GM18498 (cell line): ENCODE data around the gene YES1.
"Not testable (repeated sequence)": the region's sequence is repeated elsewhere in the genome, so short reads cannot be mapped to it uniquely, and the experiment has no call there.

Experiments used
- ATAC-seq: cut with Tn5 transposase; IDR thresholded peaks from one replicate; pipeline ENCODE4 v1.9.1; 2021; ENCODE audit warnings: mild to moderate bottlenecking, moderate library complexity; ENCODE audit not compliant: unreplicated experiment

The YES1 gene

DNA sequence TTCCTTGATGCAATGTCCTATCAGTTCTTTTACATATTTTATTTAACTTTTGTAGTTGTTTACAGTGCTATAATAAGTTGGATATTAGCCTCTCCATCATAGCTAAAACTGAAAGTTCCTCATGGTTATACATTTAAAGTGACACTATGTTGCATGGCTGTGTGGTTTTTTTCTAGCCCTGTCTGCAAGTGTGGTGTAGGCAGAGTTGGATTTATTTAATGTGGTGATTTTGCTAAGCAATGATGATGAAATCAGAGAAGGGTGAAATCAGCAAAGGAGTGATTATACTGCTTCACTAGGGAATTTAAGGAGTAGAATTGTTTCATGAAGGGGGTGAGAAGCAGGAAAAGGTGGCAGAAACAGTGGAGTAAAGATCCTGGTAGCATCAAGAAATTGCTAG, 81.3 kb downstream of the YES1 start:
- ATAC-seq, result no peak

DNA sequence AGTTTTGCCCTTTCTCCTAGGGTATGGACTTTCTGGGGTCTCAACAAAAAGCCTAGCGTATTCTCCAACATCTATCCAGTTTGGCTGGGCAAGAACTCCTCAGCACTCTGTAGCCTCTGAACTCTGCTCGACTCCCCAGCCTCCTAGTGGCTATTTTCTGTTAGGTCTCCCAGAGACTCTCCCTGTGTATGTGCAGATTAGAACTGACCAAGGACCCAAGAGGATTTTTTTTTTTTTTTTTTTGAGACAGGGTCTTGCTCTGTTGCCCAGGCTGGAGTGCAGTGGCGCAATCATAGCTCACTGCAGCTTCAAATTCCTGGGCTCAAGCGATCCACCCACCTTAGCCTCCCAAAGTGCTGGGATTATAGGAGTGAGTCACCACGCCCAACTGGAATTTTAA, 81.9 kb downstream of the YES1 start:
- not testable (repeated sequence) for ATAC-seq

DNA sequence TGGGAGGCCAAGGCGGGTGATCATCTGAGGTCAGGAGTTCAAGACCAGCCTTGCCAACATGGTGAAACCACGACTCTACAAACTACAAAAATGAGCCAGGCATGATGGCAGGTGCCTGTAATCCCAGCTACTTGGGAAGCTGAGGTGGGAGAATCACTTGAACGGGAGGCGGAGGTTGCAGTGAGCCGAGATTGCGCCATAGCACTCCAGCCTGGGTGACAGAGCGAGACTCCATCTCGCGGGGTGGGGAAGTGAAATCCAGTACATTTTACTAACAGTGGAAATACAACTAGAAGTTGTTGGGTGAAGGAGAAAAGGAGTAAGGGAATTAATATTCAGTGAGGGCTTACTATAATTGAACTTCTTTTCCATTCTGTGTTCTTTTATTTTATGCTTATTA, 86.4 kb downstream of the YES1 start:
- ATAC-seq, result no peak

DNA sequence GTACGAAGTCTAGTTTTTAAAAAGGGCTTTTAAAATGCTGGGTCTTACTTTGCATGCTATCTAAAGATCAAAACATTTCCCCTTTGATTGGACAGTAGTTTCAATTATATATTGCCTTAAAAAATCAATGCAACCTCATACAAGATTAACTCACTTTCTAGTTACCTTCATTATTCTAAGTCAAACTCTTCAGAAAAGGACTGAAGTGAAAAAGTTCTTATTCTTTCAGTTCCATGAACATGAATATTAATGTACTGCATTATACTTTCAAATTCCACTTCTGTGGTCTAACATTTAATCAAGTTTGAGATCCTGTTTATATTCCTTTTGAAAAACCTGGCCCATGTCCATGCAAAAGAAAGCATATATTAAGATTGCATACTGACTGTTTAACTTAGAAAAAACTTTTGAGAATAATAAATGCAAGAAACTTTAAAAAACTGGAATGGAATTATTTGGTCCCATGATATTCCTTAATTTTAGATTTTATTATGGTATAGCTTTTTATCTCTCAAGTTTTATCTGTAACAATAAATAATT, 88.4 kb downstream of the YES1 start:
- no peak for ATAC-seq

DNA sequence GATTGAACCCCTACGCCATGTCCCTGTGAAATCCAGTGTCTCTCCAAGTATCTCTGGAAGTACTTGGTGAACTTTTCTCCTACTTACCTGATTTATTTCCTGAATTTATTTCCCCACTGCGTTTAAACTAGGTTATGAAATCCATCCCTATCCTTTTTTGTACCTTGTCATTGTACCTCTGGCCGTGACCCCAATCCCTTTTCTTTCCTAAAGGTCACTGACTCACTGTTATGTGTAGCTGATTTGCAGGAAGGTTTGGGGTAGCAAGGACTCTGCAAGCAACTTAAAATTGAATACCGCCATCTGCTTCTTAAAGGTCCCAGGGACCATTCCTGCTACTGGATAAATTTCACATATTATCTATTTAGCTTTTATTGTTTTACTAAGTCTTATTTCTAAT, 95.0 kb downstream of the YES1 start:
- no peak for ATAC-seq

DNA sequence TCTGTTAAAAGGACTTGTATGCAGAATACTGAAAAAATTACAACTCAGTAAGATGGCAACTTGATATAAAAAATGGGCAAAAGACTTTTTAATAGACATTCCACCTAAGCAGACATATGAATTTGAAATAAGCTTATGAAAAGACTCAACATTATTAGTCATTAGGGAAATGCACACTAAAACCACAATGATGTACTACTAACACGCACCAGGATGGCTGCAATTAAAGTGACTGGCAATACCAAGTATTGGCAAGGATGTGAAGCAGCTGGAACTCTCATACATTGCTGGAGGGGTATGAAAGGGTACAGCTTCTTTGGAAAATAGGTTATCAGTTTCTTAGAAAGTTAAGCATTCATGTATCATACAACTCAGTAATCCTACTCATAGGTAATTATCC, 96.4 kb downstream of the YES1 start:
- ATAC-seq, result no peak

DNA sequence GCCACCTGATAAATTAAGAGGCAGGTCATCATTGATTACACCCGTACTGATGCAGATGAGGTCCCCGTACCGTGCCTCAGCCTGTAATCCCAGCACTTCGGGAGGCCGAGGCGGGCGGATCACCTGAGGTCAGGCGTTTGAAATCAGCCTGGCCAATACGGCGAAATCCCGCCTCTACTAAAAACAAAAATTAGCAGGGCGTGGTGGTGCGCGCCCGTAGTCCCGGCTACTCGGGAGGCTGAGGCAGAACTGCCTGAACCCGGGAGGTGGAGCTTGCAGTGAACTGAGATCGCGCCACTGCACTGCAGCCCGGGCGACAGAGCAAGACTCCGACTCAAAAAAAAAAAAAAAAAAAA, 98.9 kb downstream of the YES1 start:
- ATAC-seq, result no peak

DNA sequence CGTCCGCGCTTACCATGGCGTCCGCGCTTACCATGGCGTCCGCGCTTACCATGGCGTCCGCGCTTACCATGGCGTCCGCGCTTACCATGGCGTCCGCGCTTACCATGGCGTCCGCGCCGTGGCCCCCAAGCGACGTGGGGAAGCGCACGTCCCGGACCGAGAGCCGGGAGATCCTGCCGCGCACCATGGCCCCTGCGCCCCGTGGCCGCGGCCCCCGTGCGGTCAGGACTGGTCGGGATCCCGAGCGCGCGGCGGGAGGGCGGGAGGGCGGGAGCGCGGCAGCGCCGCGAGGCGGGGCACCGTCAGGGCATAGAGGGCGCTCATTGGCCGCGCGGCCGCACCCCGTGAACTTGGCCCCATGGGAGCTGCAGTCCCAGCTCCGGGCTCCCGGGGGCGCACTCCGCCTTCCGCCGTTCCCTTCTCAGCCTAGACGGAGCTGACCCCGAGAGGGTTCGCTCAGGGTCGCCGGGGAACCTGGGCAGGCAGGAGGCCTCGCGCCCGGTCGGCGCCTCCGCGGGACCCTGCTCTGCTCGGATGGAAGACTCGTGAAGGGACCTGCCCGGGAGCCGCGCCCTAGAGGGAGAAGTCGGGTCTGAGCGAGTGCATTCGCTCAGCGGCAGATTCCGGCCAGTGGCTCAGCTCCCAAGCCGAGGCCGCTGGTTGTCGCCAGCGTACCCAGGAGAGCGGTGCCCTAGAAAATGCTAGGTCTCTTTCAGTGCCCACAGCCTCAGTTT, 99.5 kb downstream of the YES1 start, which contains the start of gene ENOSF1:
TSS of gene ENOSF1 (minus strand) at position 230 of the 734 bp plus-strand sequence. CDS start at position 187, 43 bp downstream.
- ATAC-seq, result peak; percentile 88

DNA sequence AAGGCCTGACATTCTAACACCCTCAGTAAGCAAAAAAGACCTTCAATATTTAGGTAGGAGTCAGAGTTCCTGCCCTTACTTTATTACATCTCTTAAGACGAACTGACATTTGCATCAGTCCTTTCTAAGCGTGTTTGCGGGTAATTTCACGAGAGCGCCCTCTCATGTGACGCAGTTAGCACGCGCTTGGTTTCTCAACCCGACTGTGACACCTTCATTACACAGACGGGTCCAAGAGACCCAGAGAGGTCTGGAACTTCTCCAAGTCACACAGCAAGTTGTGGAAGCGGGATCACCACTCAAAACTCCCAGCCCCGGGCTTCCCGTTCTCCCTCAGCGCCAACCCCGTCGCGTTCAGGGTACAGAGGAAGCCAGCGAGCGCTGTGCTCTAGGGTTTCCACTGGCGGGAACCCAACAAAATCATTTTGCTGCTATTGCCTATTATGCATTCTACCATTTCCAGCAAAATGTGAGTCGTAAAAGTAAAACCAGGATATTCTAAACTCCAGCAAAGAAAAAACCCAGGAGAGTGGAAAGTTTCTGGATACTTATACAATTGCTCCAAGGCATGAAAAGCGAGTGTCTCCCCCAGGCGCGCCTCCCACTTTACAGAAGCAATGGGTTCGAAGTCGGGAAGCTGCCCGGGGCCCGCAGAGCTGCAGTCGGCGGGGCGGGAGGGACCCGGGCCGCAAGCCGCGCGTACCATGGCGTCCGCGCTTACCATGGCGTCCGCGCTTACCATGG, 100.2 kb downstream of the YES1 start:
- ATAC-seq, result peak; percentile 62

DNA sequence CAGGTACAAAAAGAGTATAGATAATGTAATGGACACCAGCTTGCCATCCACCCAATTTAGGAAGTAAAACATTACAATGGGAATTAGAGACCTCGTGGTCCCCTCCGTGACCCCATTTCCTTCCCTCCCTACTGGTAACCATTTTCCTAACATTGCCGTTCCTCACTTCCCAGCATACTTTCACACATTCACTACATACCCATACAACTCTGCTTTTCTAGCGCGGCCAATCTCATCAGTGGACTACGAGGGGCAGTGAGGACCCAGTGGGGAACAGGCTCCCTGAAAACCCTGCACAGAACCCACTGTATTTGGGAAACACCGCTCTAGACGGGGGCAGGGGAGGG, 100.8 kb downstream of the YES1 start:
- peak; percentile 5 for ATAC-seq

DNA sequence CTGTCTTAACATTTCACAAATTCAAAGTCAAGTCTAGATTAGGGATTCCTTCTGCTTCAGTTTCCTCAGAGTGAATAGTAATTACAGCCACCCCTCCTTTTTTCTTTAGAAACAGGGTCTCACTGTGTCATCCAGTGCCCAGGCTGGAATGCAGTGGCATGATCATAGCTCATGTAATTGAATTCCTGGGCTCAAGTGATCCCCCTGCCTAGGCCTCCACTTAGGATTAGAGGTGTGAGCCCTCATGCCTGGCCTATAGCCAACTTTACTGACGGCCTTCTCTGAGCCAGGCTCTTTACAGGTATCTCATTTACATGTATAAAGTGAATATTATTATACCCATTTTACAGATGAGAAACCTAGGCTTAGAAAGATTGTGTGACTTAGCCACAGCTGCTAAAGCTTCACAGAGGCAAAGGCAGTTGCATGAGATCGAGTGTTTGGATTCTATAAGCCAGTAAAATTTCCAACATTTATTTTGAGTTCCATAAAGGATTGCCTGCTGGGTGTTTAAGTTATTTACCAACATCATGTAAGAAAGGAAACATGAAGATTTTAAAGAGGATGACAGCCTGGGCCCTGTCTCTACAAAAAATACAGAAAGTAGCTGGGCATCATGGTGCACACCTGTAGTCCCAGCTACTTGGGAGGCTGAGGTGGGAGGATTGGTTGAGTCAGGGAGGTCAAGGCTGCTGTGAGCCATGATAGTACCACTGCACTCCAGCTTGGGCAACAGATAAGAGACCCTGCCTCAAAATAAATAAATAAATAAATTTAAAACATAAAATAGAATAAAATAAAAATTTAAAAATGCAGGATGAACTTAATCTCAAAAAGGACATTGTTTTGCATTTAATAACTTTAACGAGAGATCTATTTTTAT, 101.4 kb downstream of the YES1 start:
- no peak for ATAC-seq

DNA sequence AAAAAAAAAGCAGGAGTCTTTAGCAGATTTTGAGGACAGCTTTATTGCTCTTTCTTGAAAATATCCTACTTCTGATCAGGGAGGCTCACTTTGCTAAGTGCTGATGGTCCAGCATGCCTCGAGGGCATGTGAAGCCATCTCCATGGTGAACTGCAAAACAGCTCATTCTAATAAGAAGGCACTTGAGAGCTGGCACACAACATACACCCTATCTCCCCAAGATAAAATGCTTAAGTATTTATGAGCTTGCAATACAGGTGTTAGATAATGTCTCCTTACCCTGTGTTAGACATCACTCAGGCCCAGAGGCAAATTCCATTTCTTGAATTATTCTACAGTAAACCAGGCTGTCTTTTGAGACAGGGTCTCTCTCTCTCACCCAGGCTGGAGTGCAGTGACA, 102.3 kb downstream of the YES1 start:
- ATAC-seq, result no peak

DNA sequence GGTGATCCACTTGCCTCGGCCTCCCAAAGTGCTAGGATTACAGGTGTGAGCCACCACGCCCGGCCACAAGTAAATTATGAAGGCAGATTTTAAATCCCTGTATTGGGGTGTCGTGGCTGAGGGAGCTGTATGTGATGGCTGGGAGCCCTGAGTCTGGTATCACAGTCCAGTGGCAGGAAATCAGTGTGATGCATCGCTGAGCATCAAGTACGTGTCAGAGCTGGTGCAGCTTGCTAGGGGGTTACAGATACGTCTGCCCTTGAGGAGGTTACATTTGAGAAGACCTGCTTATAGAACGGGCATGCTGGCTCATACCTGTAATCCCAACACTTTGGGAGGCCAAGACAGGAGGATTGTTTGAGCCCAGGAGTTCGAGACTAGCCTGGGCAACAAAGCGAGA, 103.9 kb downstream of the YES1 start:
- no peak for ATAC-seq

DNA sequence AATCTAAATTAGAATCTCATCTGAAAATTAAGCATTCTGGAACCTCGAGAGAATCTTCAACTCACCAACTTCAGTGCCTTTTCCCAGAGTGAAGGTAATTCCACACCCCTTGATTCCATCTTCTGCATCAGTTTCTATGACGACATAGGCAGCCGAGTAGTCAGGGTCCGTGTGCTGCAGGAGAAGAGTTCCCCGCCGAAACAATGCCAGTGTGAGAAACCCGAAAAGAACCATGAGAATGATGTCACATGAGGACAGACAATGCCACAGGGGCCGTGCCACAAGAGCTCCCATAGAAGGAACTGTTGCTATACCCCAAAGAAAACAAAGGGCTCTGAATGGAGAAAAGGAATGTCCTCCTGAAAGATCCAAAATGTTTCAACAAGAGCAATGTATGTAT, 105.6 kb downstream of the YES1 start:
- ATAC-seq, result no peak

DNA sequence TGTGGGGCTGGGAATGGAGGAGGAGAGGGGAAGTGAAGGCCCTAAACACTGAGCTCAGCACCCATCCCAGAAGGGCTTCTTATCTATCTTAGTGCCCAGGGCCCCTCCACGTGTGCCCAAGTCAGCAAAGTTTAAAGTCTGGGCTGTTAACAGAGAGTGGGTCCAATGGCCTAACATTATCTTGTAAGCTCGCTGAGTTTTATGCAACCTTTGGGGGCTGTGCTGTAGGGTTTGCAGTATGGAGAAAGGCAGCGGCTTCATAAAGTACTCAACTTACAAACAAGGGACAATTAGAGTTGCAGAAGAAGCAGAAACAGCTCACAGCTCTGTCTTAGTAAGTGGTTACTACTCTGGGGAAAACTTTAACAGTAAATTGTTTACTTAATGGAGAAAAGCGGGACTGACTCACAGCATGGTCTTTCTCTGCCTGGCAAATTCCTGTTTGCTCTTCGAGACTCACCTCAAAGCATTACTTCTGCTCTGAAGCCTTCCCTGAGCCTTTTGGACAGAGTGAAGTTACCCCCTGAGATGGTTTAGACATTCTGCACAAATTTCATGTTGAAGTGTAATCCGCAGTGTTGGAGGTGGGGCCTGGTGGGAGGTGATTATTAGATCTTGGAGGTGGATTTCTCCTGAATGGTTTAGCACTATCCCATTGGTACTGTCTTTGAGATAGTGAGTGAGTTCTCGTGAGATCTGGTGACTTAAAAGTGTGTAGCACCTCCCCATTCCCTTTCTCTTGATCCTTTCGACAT, 108.7 kb downstream of the YES1 start:
- ATAC-seq, result no peak

DNA sequence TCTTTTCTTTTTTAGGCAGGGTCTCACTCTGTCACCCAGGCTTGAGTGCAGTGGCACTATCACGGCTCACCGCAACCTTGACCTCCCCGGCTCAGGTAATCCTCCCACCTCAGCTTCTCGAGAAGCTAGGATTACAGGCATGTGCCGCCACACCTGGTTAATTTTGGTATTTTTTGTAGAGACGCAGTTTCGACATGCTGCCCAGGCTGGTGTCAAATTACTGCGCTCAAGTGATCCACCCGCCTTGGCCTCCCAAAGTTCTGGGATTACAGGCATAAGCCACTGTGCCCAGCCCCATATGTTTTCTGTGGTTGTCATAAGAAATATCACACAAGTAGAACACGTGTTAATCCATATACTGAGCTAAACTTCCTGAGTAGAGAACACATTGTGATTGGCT, 114.2 kb downstream of the YES1 start:
- no peak for ATAC-seq

DNA sequence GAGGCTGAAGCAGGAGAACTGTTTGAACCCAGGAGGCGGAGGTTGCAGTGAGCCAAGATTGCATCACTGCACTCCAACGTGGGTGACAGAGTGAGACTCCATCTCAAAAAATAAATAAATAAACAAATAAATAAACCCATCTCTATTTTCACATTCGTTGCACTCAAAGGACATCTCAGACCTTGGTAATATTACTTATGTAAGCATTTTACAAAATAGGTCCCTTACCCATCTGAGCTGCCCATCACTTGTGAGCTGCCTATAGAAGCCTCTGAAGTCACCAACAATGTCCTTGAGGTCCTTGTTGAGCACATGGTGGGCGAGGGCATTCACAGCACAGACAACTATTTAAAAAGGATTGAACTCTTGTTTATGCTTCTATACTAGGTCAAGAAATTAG, 115.0 kb downstream of the YES1 start:
- no peak for ATAC-seq

DNA sequence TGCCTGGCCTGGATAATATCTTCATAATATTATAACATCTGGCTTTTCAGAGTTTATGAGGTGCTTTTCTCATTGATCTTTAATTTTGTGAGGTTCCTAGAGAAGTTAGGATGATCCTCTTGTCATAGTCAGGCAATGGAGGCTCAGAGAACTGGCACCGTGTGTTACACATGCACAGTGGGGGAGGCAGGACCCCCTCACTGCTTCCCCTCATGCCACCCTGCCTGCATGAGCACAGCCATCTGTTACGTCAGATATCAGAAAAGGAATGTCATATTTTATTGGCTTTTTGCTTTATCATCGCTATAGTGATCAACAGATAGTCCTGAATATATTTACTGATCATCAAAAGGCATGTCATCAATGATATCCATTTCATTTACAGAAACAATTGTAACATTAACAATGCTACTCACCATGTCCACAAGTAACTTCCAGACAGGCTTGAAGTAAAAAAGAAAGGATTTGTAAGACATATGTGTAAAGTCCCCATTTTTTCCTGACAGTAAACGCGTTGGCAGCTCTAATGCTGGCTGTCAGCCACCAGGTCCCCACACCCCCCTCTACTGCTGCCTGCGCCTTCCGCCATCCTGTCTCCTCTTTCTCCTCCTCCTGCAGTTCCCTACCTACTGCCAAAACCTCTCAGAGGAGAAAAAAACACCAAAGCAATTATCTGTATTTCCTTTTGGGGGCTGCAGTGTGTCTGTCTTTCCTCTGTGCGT, 118.4 kb downstream of the YES1 start:
- no peak for ATAC-seq

DNA sequence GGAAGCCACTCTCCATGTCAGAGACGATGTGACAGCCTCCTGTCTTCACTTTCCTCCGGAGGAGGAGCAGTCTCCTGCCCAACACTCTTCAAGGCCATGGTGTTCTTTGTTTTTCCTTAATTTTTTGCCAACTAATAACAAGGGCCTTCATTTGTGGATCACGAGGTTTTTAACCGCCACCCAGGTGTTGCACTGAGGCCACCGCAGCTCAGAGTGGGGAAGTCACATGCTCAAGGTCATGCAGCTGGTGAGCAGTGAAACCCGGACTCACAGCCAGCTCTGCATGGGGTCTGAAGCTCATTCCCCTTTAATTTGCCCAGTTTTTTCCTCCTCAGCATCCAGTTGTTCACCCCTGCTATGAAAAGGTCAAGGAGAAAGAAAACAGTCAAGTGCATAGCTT, 119.2 kb downstream of the YES1 start:
- no peak for ATAC-seq

DNA sequence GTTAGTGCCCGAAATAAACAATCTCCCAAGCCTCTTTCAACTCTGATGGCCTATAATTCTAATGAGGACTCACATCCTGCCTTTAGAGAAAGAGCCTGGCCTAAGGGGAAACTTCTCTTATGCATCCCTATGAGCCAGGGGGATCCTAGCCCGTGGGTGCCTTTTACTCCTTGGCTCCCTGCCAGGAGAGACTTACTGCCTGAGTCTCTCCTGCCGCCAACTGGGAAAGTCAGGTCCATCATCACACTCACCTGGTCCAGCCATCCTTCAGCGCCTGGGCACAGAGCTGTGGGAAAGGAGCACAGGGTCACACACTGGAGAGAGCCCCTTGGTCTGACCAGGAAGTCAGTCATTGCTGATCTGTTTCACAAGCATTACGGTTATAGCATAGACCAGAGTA, 123.7 kb downstream of the YES1 start:
- no peak for ATAC-seq
